Stimulated activated CD4-positive, alpha-beta T cell treated with anti-CD3 and anti-CD28 coated beads, TNF-alpha, amount 100 ng/mL, for 4 hours (primary cell): ENCODE results near the gene MYO1G.
A peak's percentile ranks its signal among the peaks of the same experiment; 100 is the strongest.

Experiments
- DNase-seq, 3 experiments: peaks; one replicate each; pipeline ENCODE4 v3.0.0-alpha.2; 2020; ENCODE audit warnings: low read depth in 3 of 3

MYO1G gene

GRCh38 chr7:44981035-44981706 lies 2.4 kb upstream of the MYO1G start:
- DNase-seq = no peak

- no peak for DNase-seq
Measured at GRCh38 chr7:44980393-44981034, 1.7 kb upstream of the MYO1G start.

- DNase-seq = no peak
Measured at GRCh38 chr7:44979481-44980392, 922 bp upstream of the MYO1G start.

GRCh38 chr7:44977959-44978335 lies 868 bp downstream of the MYO1G start:
- DNase-seq = no peak

GRCh38 chr7:44977304-44977958 lies 1.4 kb downstream of the MYO1G start:
- peak in 2 of 3 experiments; percentile 45 to 53 for DNase-seq

- no peak for DNase-seq
Measured at GRCh38 chr7:44976746-44977196, 2.0 kb downstream of the MYO1G start.

GRCh38 chr7:44976040-44976745 lies 2.6 kb downstream of the MYO1G start:
- DNase-seq = no peak

GRCh38 chr7:44975331-44976039 lies 3.3 kb downstream of the MYO1G start:
- no peak for DNase-seq

- DNase-seq = no peak
Measured at GRCh38 chr7:44974549-44974948, 4.3 kb downstream of the MYO1G start.

GRCh38 chr7:44973610-44974401 lies 5.0 kb downstream of the MYO1G start:
- DNase-seq = no peak

GRCh38 chr7:44972562-44972961 lies 6.3 kb downstream of the MYO1G start:
- DNase-seq = no peak

GRCh38 chr7:44971902-44972441 lies 6.8 kb downstream of the MYO1G start:
- no peak for DNase-seq

GRCh38 chr7:44971188-44971901 lies 7.5 kb downstream of the MYO1G start:
- no peak for DNase-seq

- DNase-seq = no peak
Measured at GRCh38 chr7:44970523-44971051, 8.2 kb downstream of the MYO1G start.

GRCh38 chr7:44969701-44970522 lies 8.9 kb downstream of the MYO1G start:
- DNase-seq = no peak

- DNase-seq = no peak
Measured at GRCh38 chr7:44969049-44969700, 9.6 kb downstream of the MYO1G start.
